UCSD-AML1 (cell line): ENCODE data around the gene DAD1.
"Not testable (repeated sequence)": the region's sequence is repeated elsewhere in the genome, so short reads cannot be mapped to it uniquely, and the experiment has no call there.

Source experiments
- DNase-seq: peaks from one replicate; lab custom pipeline; 2025; ENCODE audit not compliant: unreplicated experiment; lab: John Stamatoyannopoulos, UW

DAD1 gene

GRCh38 chr14:22569106-22569736 lies 19.8 kb downstream of the DAD1 start:
- DNase-seq, result no peak

DNA sequence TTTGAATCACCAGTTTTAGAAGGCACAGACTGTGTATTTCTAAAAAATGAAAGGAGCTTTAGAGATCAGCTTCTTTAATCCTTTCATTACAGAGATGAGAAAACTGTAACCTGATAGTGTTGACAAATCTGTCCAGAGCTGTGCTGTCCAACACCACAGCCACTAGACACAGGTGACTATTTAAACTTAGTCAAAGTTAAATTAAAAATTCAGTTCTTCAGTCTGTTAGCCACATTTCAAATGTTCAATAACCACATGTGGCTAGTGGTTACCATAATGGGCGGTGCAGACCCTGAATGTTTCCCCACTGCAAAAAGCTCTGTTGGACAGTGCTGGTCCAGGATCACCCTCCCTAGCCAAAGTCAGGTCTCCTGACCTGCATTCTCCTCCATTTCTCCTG lies 21.6 kb downstream of the DAD1 start:
- no peak for DNase-seq

DNA sequence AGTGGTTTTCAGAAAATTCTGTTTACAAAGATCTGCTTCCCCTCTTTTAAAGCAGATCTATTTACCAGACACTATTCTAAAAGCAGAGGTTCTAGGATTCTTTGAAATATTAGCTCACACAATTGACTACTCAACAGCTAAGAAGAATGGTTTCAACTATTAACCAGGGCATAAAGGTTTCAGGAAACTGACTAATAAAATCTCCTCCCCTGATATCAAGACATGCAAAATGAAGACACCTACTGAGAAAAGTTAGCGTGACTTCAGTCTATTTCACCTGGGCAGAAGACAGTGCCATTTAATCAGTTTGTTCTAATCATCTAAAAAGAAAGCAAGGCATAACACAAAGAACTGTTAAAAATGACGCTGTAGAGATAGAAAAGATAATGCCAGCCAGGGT lies 22.2 kb downstream of the DAD1 start:
- no peak for DNase-seq

DNA sequence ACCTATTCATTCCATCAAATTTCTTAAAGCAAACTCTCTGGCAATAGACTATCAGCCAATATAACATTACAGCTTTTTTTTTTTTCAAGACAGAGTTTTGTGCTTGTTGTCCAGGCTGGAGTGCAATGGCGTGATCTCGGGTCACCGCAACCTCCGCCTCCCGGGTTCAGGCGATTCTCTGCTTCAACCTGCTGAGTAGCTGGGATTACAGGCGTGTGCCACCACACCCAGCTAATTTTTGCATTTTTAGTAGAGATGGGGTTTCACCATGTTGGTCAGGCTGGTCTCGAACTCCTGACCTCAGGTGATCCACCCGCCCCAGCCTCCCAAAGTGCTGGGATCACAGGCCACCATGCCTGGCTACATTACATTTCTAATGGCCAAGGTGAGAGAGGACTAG lies 22.8 kb downstream of the DAD1 start:
- DNase-seq, result not testable (repeated sequence)

- no peak for DNase-seq
These were observed 23.6 kb downstream of the DAD1 start for GRCh38 chr14:22565391-22565945.

DNA sequence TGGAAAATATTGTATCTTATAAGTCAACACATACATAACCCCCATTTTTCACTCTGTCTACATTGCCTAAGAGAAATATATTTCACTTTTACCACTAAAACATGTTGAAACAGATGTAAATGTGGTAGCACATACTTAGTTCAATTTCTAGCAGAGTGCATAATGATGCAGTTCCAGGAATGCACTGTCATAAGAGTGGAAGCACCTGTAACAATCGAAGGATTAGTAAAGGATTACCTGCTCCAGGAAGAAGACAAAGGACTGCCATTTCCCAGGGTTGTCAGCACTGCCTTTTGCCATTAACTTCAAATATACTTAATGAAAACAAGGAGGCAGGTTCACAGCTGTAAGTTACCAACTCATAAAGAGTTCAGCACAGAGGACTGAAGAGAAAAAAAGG lies 24.6 kb downstream of the DAD1 start:
- DNase-seq, result no peak

GRCh38 chr14:22563987-22564386 lies 25.0 kb downstream of the DAD1 start:
- no peak for DNase-seq

DNA sequence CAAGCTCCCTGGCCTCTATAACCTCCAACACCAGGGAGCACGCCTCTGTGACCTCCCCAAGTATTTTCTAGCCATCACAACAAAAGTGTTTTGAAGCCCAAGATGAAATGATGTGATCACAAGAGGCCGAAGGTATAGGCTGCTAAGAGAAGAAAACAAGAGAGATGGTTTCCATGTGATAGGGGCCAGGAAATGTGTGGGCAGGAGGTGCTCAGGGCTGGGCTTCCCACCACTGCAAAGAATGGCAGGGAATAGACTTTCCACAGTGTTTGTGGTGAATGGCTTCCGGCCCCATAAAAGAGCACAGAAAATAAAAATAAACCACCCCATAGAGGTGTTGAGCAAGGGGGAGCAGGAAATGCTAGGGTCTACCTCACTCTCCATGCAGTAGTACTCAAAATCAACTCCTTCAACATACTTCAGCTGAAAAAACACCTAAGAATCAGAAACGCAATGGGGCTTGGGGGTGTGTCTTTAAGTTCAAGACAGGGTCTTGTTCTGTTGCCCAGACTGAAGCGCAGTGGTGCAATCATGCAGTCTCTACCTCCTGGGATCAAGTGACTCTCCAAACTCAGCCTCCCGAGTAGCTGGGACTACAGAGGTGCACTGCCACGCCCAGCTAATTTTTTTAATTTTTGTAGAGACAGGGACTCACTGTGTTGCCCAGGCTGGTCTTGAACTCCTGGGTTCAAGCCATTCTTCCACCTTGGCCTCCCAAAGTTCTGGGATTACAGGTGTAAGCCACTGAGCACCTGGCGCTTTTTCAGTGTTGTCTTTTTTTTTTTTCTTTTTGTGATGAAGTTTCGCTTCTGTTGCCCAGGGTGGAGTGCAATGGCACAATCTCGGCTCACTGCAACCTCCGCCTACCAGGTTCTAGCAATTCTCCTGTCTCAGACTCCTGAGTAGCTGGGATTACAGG lies 27.1 kb downstream of the DAD1 start:
- peak; percentile 73 for DNase-seq

GRCh38 chr14:22561366-22561660 lies 27.7 kb downstream of the DAD1 start:
- DNase-seq, result no peak

GRCh38 chr14:22560662-22561365 lies 28.2 kb downstream of the DAD1 start:
- peak; percentile 45 for DNase-seq

GRCh38 chr14:22559041-22559440 lies 30.0 kb downstream of the DAD1 start:
- no peak for DNase-seq

DNA sequence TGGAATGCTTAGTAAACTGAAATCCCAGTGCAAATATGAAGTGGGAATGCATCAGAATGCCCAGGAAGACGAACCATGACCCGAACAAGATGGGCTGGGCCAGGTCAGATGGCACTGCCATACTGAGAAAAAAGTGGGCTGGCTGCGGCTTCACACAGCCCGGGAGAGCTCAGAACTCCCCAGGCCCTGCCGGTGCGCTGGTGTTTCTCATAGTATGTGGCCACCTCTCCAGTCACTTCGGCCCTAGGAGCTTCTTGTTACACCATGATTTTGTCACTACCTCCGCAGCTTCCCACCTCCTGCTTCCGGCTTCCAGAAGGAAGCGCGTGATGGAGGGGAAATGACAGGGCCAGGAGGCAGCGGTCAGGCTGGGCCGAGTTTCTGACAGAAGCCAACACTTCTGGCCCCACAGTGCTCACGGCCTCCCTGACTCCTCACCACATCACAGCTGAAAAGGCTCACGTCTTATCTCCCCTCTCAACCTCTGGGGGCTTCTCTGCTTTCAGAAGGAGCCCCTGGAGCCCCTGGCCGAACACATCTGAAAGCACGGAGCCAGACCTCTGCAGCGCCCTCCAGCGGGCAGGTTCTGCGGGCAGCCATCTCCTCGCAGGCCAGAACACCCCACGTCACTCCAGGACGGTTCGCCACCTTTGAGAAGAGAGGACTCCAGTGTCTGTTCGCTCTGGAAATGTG lies 30.7 kb downstream of the DAD1 start:
- peak; percentile 64 for DNase-seq

- DNase-seq, result no peak
These were observed 31.2 kb downstream of the DAD1 start for GRCh38 chr14:22557846-22558220.

DNA sequence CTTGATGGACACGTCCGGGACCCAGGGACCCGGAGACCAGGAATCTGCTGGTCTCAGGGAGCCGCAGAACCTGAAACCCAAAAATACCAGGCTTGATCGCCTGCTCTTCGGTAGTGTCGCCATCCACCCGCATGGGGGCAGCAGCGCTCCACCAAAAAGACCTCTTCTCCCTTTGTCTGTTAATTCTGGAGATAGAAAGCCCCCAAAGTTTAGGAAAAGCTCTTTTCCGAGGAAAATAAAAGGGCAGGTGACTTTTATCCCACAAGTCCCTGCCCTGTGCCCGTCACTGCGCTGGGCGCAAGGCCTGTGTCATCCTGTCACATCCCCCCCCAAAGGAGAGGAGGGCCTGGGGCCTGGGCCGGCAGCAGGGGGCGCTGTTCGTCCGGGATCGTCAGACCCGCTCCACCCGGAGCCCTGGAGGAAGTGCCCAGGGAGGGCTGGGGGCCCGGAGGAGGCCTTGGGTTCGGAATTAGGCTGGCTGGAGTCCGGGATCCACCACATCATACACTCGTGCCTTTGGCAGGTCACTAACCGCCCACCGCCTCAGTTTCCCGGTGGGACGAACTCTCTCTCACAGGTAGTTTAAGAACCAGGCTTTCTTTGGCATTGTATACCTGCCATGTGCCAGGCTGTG lies 31.9 kb downstream of the DAD1 start:
- DNase-seq, result peak; percentile 92

- DNase-seq, result peak; percentile 94
These were observed 32.7 kb downstream of the DAD1 start for GRCh38 chr14:22556021-22556989.

DNA sequence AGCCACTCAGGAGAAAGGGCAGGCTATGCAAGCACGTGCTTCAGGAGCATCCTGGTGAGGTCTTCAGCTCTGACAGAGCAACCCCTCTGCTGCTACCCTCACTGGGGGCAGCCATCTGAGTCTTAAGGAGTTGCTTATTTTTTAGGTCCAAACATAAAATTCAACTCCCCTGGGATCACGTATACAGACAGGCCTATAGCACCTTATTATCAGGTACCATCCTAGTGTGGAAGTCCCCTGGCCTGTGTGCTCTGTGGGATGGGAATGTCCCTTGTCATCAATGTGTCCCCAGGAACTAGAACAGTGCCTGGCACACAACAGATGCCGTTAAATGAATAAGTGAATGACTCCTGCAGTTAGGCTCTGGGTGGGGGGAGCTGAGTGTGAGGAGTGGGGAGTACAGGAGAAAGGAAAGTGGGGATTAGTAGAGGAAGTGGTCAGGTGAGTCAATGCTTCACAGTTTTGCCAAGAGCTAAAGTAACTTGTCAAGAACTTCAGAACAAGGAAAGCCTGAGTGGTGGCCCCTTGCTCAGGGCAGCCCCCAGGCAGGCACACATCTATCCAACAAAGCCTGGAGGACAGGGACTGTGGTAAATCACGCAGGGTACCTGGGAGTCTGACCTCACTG lies 33.5 kb downstream of the DAD1 start:
- no peak for DNase-seq

GRCh38 chr14:22554498-22555383 lies 34.3 kb downstream of the DAD1 start:
- DNase-seq, result no peak

DNA sequence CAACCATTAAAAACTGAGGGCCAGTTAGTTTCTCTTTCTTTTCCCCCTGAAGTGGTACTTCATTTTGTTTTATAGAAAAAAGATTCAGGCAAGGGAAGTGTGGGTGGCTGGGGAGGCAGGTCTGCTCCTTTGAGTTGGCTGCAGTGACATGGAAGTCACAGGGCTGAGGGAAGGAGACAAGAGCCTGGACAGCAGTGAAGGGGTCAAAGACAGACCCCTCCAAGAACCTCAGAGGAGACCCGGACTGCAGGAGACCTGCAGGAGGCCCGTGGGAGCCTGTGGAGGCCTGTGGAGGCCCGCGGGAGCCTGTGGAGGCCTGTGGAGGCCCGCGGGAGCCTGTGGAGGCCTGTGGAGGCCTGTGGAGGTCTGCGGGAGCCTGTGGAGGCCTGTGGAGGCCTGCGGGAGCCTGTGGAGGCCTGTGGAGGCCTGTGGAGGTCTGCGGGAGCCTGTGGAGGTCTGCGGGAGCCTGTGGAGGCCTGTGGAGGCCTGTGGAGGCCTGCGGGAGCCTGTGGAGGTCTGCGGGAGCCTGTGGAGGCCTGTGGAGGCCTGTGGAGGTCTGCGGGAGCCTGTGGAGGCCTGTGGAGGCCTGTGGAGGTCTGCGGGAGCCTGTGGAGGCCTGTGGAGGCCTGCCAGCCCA lies 35.0 kb downstream of the DAD1 start:
- not testable (repeated sequence) for DNase-seq
